MV-4-11 (cell line): ENCODE data around the gene SSBP3.
"Not testable (repeated sequence)": the region's sequence is repeated elsewhere in the genome, so short reads cannot be mapped to it uniquely, and the experiment has no call there.

Experiments
- DNase-seq: peaks from one replicate; lab custom pipeline; 2025; lab: John Stamatoyannopoulos, UW

SSBP3 gene

DNA sequence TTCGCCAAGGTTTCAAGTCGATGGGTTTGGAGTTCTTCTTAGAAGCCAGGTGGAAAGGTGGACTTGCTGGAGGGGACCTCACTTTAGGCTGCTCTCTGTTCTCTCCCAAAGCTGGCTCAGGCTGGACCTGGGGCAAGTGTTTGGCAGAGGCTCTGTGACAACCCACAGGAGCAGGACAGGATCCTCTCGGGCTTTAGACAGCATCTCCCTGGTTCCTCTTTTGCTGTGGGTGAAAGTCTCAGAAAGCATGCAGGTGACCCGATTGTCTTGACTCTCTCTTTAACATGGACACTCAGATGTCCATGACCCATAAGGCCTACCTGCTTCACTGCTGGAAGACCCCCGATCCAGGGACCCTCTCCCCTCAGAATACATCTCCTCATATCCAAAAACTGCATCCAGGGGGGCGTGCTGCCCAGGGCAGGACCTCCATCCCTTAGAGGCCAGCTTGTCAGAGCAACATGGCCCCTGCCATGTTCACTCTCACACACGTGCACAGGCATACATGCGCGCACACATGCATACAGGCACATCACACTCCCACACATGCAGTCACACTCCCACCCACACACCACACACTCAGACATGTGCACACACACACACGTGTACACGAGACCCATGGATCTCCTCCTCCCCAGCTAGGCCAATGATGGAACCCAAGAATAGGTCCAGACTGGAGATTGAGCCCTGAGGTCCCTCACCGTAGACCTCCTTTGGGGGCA lies 184.9 kb downstream of the SSBP3 start:
- DNase-seq = peak; percentile 39

DNA sequence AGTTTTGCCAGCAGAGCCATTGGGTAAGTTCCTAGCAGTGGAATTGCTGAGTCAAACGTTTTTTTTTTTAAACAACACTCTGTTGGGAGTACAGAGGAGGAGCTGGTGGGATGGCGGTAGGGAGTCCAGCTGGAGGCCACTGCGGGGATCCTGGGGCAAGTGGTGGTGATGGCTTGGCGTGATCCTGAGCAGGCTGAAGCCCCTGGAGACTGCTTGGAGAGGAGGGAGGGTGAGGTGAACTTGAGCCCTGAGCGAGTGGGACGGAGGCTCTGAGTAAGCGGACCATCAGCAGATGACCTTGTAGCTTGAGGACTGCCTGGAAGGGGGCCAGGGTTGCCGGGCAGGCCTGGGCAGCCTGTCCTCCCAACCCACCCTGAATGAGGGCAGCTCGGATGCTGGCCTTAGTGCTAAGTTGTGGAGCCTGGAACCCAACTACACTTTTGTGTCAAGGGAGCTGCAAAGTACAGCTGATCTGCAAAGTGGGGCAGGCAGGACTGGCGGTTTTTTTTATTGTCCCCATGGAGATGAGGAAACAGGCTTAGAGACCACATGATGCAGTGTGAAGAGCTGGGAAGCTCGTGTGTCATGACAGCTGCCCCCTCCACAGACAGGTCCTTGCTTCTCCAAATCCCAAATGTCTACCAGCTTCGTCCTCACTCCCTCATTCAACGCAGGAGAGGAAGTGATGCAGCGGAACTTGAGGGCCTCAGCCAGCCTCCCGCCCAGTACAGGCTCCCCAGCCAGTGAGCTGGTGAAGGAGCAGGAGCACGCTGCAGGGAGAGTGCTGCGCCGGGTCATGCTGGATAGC lies 186.0 kb downstream of the SSBP3 start:
- DNase-seq = peak; percentile 81

DNA sequence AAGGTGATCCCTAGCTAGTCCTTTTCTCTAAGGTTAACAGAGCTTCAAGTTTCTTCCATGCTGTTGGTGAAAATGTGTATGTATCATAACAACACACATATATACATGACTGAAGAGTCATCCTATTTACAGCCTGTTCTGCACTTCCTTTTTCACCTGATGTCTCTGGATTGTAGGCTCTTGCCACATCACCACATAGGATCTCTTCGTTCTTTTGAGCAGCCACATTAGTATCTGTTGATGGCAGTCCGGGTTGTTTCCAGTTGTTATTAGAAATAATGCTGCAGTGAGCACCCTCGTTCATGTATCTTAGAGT lies 186.5 kb downstream of the SSBP3 start:
- no peak for DNase-seq

DNA sequence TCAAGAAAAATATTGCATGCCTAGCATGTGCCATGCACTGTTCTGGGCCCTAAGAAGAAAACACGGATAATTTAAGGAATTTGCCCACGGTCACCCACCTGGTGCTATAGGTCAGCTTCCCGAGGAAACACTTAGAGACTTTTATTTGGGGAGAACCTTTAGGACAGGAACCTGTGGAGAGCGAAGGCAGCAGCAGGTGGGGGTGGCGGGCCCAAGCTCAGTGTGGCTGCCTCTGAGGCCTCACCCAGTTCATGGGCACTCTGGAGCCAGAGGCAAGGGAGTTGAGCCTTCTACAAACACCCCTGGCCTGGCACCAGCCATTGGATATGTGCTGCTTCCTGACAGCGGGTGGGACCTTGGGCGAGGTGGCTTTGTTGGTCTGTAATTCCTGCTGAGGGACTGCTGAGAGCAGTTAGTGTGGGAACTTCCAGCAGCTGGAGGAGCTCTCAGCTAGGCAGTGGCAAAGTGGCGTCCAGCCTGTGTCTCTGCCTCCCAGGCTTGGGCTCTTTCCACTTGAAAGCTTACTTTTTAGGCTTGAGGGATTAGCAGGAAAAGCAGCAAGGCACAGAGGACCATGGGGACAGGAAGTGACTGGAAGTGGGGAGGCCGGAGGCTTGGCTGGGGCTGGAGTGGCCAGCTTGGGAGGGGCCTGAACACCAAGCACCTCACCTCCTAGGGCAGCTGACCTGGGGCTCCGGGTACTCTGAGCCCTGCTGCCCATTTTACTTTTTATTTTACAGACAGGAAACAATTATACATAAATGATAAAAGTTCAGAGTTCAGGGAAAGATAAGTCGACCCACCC lies 187.1 kb downstream of the SSBP3 start:
- DNase-seq = no peak

DNA sequence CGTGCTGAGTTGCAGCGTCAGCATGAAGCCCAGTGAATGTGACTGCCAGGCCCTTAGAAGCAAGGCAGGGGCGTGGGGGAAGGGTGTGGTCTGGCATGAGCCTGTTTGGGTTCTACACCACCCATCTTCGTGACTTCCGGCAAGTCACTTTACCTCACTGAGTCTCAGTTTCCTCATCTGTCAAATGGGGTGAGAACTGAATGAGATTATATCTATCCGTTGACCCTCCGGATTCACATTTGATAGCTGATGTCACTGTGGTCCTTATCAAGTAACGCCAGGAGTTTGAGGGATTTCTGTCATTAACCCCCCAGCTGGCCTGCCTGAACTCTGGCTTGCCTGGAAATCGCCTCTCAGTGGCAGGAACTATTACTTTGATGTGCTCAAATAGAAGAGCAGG lies 190.7 kb downstream of the SSBP3 start:
- no peak for DNase-seq

DNA sequence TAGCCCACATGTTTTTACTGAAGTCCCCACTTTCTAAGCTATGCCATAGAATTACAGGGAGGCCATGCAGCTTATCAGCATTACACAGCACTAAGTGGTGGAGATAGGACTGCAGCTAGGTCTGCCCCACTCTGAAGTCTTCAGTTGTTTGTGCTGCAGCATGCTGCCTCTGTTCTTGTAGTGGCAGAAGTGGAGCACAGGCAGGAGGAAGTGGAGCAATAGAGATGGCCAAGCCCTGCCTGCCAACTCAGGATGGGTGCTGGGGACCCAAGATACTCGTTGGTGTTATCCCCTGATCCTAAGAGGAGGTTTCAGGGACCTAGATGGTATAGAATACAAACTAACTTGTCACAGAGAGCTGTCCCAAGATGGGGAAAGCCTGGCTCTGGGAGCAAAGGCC lies 193.3 kb downstream of the SSBP3 start:
- DNase-seq = no peak

DNA sequence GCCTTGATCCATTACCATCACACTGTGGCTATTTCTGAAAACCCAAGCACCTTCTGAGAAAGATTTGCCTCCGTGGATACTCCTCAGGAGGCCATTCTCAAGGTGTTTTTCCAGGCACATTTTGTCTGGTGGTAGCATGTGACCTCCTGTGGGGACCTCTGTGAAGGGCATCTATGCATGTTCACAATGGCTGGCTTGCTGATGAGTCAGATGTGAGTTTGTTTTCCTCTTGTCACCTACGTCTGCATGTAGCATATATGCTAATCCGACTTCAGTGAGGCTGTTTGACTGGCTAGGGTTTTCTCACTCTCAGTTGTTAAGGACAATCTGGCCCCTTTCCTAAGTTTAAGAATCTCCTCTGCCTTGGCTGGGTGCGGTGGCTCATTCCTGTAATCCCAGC lies 198.3 kb downstream of the SSBP3 start:
- DNase-seq = not testable (repeated sequence)

DNA sequence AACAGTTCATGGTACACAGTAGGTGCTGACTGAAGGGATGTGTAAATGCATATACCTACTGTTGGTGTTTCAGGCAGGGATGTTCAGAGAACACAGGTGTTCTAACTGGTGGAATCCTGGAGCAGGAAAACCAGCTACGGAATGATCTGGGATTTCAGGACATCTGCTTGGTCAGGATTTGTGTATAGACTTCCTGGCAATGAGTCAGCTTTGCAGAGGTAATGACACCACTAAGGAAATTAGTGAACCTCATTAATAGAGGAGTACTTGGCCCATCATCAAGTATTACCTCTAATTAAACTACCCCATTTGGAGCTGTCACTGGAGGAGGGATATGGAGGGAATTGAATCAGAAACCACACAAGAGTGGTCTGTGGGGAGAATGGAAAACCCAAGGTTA lies 198.9 kb downstream of the SSBP3 start:
- DNase-seq = no peak

DNA sequence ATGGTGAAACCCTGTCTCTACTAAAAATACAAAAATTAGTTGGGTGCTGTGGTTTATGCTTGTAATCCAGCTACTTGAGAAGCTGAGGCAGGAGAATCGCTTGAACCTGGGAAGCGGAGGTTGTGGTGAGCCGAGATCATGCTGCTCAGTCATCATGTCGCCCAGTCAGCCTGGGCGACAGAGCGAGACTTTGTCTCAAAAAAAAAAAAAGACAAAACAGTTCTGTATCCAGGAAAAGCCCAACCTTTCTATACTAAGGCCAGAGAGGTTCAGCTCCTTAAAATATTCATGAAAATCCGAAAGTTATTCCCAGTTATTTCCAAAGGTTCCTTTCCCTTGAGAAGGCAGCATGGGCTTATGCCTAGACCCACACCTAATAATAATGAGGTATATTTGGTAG lies 202.0 kb downstream of the SSBP3 start:
- no peak for DNase-seq

DNA sequence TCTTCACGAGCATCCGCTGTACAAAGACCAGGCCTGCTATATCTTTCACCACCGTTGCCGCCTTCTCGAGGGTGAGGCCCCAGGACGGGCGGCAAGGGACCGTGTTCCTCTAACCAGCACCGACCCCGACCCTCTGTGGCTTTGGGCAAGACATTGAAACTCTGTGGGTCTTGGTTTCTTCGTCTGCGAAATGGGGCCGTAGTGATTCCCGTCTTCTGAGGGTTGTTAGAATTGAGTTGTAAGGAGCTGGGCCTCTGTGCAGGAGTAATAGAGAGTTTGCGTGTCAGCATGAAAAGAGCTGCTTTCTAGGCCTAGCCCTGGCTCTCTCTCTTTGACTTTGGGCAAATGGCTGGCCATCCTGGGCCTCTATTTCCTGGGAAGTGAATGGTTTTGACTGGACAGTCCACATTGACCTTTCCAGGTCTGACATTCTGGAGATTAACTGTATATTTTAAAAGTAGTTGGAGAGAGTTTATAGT lies 205.6 kb downstream of the SSBP3 start:
- no peak for DNase-seq

DNA sequence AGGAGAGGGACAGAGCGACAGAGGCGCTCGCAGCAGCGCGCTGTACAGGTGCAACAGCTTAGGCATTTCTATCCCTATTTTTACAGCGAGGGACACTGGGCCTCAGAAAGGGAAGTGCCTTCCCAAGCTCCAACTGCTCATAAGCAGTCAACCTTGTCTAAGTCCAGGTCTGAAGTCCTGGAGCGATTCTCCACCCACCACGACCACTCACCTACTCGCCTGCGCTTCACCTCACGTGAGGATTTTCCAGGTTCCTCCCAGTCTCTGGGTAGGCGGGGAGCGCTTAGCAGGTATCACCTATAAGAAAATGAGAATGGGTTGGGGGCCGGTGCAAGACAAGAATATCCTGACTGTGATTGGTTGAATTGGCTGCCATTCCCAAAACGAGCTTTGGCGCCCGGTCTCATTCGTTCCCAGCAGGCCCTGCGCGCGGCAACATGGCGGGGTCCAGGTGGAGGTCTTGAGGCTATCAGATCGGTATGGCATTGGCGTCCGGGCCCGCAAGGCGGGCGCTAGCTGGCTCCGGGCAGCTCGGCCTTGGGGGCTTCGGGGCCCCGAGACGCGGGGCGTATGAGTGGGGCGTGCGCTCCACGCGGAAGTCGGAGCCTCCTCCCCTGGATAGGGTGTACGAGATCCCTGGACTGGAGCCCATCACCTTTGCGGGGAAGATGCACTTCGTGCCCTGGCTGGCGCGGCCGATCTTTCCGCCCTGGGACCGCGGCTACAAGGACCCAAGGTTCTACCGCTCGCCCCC lies 206.3 kb downstream of the SSBP3 start, which contains the start of the genes CYB5RL and MRPL37:
Gene CYB5RL, minus strand, starts transcription at position 266 of the 754 bp plus-strand sequence. CDS start 4,414 bp downstream, outside the sequence.
Gene MRPL37, plus strand, starts transcription at position 403 of the 754 bp plus-strand sequence. Its CDS starts 77 bp downstream, at position 480.
- peak; percentile 91 for DNase-seq

DNA sequence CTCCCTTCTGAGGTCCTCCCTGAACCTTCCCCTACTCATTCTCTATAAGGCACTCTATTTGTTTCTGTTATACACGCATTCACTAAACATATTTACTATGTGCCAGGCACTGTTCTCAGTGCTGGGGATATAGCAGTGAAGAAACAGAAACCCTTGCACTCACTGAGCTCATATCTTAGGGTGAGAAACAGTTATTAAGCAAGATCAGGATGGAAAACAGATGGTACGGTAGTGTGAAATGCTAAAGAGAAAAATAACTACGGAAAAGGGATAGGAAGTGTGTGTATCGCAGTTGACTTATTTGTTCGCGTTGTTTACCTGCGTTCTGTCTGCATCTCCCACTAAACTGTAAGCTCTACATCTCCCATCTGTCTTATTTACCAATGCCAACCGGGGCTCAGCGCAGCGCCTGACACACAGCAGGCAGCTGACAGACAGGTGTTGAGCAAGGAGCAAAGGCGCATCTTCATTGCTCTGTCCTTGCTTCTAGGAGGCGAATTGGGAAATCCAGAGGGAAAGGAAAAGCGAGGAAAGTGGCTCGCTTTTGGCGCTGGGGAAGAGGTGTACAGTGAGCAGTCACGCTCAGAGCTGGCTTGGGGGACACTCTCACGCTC lies 206.9 kb downstream of the SSBP3 start:
- DNase-seq = no peak

DNA sequence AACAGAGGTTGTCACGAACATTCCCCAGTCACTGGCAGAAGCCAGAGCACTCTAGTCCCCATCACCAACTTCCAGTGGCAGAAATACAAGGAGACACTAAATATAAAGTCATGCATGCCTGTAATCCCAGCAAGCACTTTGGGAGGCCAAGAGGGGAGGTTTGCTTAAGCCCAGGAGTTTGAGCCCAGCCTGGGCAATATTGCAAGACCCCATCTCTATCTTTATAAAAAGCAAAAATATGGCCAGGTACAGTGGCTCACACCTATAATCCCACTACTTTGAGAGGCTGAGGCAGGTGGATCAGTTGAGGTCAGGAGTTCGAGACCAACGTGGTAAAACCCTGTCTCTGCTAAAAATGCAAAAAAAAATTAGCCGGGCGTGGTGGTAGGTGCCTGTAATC lies 212.7 kb downstream of the SSBP3 start:
- no peak for DNase-seq

DNA sequence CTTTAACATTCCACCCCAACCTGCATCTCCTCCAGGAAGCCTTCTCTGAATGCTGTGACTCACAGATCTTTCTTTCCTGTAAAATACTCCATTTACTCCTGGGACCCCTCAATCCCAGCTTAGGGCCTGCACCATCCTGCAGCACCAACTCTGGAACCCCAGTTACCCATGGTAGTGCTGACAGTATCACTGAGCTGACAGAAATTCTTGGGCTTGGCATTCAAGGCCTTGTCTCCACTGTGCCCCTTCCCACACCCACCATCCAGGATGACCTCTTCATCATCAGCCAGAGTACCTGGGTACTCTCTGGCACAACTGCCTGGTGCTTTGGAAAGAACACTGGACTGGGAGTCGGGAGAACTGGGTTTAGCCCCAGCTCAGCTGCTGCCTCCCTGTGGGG lies 214.7 kb downstream of the SSBP3 start:
- DNase-seq = no peak

DNA sequence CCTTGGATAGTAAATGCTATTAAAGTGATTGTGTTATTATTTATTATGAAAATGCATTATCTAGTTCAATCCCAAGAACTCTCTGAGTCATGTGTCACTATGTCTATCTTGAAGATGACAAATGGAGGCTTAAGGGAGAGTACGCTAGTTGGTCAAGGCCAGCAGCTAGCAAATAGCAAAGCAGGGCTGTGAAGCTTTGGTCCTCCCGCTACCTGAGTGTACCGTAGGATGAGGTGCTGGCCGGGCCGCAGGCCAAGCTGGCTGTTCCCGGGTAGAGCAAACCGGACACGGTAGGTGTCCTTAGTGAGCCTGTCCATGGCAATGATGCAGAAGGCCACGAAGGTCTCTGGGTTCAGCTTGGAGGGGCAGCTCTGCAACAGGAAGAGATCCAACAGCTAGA lies 215.7 kb downstream of the SSBP3 start:
- no peak for DNase-seq

DNA sequence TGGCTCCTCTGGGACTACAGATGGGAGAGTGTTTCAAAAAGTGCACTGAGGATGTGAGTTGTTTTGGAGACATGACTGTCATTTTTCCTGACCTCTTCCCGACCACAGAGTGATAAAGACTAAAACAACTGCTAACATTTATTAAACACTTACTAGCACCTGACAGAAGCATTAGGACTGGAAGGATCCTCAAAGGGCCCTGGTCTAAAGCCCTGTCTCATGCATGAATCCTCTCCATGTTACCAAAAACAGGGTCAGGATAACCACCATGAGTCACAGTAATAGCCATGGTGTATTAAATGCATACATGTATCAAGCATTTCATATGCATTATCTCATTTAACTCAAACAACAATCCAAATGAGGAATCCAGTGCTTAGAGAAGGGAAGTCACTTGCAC lies 217.9 kb downstream of the SSBP3 start:
- DNase-seq = no peak

DNA sequence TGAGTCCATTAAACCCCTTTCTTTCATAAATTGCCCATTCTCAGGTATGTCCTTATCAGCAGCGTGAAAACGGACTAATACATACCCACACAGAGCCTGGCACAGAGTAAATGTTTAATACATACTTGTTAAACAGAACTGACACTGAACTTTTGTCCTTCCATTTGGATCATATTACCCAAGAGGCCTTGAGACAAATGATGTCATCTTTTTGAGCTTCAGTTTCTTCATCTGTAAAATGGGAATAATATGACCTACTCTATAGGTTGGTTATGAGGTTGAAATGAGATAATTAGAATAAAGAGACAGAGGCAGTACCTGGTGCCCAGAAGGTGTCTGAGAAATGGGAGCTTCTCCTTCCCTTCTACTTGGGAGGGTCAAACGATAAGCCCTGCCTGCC lies 220.1 kb downstream of the SSBP3 start:
- DNase-seq = no peak

DNA sequence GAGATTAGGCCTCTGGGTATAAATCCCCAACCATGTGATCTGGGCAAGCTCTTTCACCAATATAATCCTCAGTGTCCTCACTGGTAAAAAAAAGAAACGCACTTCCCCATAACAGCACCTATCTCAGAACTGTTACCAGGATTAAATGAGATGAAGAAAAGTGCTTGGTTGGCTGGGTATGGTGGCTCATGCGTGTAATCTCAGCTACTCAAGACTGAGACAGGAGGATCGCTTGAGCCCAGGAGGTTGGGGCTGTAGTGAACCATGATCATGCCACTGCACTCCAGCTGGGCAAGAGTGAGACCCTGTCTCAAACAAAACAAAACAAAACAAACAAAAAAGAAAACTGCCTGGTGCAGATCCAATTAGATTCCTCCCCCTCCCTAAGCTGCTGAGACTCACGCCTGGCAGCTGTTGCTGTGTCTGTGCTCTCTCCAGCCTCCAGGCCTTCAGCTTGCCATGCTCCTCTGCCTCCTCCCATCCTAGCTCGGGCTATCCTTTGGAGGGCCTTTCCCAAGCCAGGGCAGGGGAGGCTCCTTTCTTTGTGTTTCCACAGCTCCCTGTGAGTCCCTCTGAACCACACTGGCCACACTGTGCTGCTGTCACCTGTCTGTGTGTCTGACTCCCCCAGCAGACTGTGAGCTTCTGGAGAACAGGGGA lies 225.4 kb downstream of the SSBP3 start:
- DNase-seq = no peak

DNA sequence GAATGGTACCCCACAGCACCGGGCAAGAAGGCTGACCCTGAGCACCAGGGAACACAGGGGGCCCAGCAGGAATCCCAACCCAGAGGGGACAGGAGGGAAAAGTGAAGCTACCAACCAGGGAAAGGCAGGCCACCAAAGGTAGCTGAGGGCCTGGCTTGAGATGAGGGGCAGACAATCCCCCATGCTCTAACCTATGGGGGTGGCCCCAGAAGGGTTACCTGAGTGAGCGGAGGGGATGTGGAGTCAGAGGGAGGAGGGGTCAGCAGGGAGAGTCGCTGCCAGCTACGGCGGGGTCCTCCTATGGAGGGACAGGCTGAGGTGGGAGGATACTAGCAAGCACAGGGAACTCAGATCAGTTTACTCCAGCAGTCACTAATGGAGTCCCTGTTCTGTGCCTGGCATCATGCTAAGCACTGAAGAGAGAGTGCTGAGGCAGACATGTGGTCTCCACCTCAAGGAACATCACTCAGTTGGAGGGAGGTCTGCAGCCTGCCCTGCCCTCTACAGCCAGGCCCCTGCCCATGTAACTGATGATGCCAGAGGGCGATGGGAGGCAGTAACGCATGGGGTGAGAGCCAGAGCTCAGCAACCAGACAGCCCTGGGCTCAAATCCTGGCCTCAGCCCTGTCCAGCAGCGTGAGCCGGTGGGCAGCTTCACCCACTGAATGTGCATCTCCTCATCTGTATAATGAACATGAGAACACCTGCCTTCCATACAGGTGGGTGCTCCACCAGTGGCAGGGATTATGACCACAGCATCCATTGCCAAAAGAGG lies 227.7 kb downstream of the SSBP3 start:
- DNase-seq = no peak

DNA sequence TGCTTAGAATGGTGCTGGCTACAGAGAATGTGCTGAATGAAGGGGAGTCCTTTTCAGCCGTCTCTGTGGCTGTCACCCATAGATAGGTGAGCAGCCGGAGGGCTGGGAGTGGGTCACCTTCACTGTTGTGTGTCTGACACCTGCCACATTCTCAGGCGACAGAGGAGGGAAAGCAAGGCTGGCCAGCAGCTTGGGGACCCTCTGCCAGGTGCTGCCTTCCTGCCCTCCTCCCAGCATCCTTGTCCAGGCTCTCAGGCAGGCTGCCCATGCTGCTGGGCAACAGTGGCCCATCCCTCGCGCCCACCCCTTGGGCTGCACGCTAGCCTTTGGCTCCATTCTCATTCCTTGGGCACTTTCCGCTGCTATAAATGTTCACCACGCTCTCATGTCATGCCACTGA lies 228.5 kb downstream of the SSBP3 start:
- DNase-seq = no peak
